IPS-18a (cell line): ENCODE data around the gene ANKRD10.
A peak's percentile ranks its signal among the peaks of the same experiment; 100 is the strongest.

Experiments used
- H3K27ac ChIP-seq: one replicate; pipeline ENCODE4 v1.5.1; 2013; ENCODE audit warnings: low read length
- H3K27me3 ChIP-seq: one replicate; pipeline ENCODE4 v1.6.1; 2013; ENCODE audit warnings: mild to moderate bottlenecking, low read length; ENCODE audit not compliant: control insufficient read depth, insufficient read depth
- H3K36me3 ChIP-seq: one replicate; pipeline ENCODE4 v1.6.1; 2013; ENCODE audit warnings: low read depth, low read length; ENCODE audit not compliant: control insufficient read depth
- H3K4me1 ChIP-seq: one replicate; pipeline ENCODE4 v1.6.1; 2013; ENCODE audit warnings: low read depth, low read length; ENCODE audit not compliant: control insufficient read depth
- H3K4me3 ChIP-seq: one replicate; pipeline ENCODE4 v1.5.1; 2013; ENCODE audit warnings: low read length
- H3K9ac ChIP-seq: one replicate; pipeline ENCODE4 v1.6.1; 2013; ENCODE audit warnings: mild to moderate bottlenecking, low read length, moderate library complexity
- H3K9me3 ChIP-seq: one replicate; pipeline ENCODE4 v1.6.1; 2013; ENCODE audit warnings: low read depth, low read length; ENCODE audit not compliant: control insufficient read depth

ANKRD10 gene

GRCh38 chr13:110880627-110881026 is 34.2 kb downstream of the ANKRD10 start:
- Histone ChIP-seq H3K36me3 (no peaks in the 10 kb centered on the region), H3K4me1 (peaks cover under 1% of the 10 kb centered on the region), H3K4me3 (no peak overlapping the region), H3K27me3 (no peaks in the 10 kb centered on the region), H3K27ac (no peak overlapping the region), H3K9ac (no peak overlapping the region), H3K9me3 (no peaks in the 10 kb centered on the region)

- no peaks in the 10 kb centered on the region for H3K9me3 ChIP-seq
- no peaks in the 10 kb centered on the region for H3K36me3 ChIP-seq
- H3K27me3 ChIP-seq, result no peaks in the 10 kb centered on the region
- no peak overlapping the region for H3K4me3 ChIP-seq
- H3K9ac ChIP-seq, result no peak overlapping the region
- peaks cover 6% of the 10 kb centered on the region for H3K4me1 ChIP-seq
- no peak overlapping the region for H3K27ac ChIP-seq
These were observed 35.4 kb downstream of the ANKRD10 start for GRCh38 chr13:110879482-110879881.

- Histone ChIP-seq H3K4me1 (peaks cover 6% of the 10 kb centered on the region), H3K9me3 (no peaks in the 10 kb centered on the region), H3K4me3 (no peak overlapping the region), H3K27me3 (no peaks in the 10 kb centered on the region), H3K36me3 (no peaks in the 10 kb centered on the region), H3K27ac (no peak overlapping the region), H3K9ac (no peak overlapping the region)
These were observed 37.1 kb downstream of the ANKRD10 start for GRCh38 chr13:110877737-110878258.

- Histone ChIP-seq H3K9ac (no peak overlapping the region), H3K27ac (no peak overlapping the region), H3K4me3 (no peak overlapping the region)
These were observed 38.3 kb downstream of the ANKRD10 start for GRCh38 chr13:110876609-110877008.

GRCh38 chr13:110875241-110875640 is 39.6 kb downstream of the ANKRD10 start:
- peaks cover 6% of the 10 kb centered on the region for H3K4me1 ChIP-seq
- H3K9ac ChIP-seq, result no peak overlapping the region
- no peak overlapping the region for H3K27ac ChIP-seq
- H3K9me3 ChIP-seq, result no peaks in the 10 kb centered on the region
- no peak overlapping the region for H3K4me3 ChIP-seq
- H3K36me3 ChIP-seq, result no peaks in the 10 kb centered on the region
- no peaks in the 10 kb centered on the region for H3K27me3 ChIP-seq

More at GRCh38 chr13:110876609-110877008, 38.3 kb downstream of the ANKRD10 start:
- Histone ChIP-seq H3K27me3 (no peaks in the 10 kb centered on the region), H3K36me3 (no peaks in the 10 kb centered on the region), H3K9me3 (no peaks in the 10 kb centered on the region), H3K4me1 (peaks cover 6% of the 10 kb centered on the region)

- Histone ChIP-seq H3K36me3 (no peaks in the 10 kb centered on the region), H3K9ac (no peak overlapping the region), H3K27ac (no peak overlapping the region), H3K9me3 (no peaks in the 10 kb centered on the region), H3K27me3 (no peaks in the 10 kb centered on the region), H3K4me1 (peaks cover 6% of the 10 kb centered on the region), H3K4me3 (peak overlapping the region; percentile 54)
These were observed 40.3 kb downstream of the ANKRD10 start for GRCh38 chr13:110874508-110874960.

- Histone ChIP-seq H3K27ac (no peak overlapping the region), H3K36me3 (no peaks in the 10 kb centered on the region), H3K27me3 (no peaks in the 10 kb centered on the region), H3K4me3 (peak overlapping the region; percentile 54), H3K9me3 (no peaks in the 10 kb centered on the region), H3K9ac (no peak overlapping the region), H3K4me1 (peaks cover 6% of the 10 kb centered on the region)
These were observed 41.0 kb downstream of the ANKRD10 start for GRCh38 chr13:110873639-110874507.

GRCh38 chr13:110872768-110873638 is 41.9 kb downstream of the ANKRD10 start:
- H3K9ac ChIP-seq, result no peak overlapping the region

GRCh38 chr13:110872034-110872767 is 42.7 kb downstream of the ANKRD10 start:
- no peak overlapping the region for H3K9ac ChIP-seq
- H3K4me3 ChIP-seq, result no peak overlapping the region
- no peaks in the 10 kb centered on the region for H3K36me3 ChIP-seq
- peaks cover 6% of the 10 kb centered on the region for H3K4me1 ChIP-seq
- no peak overlapping the region for H3K27ac ChIP-seq
- no peaks in the 10 kb centered on the region for H3K9me3 ChIP-seq
- no peaks in the 10 kb centered on the region for H3K27me3 ChIP-seq

More at GRCh38 chr13:110872768-110873638, 41.9 kb downstream of the ANKRD10 start:
- Histone ChIP-seq H3K27me3 (no peaks in the 10 kb centered on the region), H3K36me3 (no peaks in the 10 kb centered on the region), H3K9me3 (no peaks in the 10 kb centered on the region), H3K27ac (no peak overlapping the region), H3K4me3 (no peak overlapping the region), H3K4me1 (peaks cover 6% of the 10 kb centered on the region)

- Histone ChIP-seq H3K36me3 (no peaks in the 10 kb centered on the region), H3K27me3 (no peaks in the 10 kb centered on the region), H3K27ac (no peak overlapping the region), H3K9ac (no peak overlapping the region), H3K4me3 (no peak overlapping the region), H3K4me1 (peaks cover 4% of the 10 kb centered on the region), H3K9me3 (no peaks in the 10 kb centered on the region)
These were observed 44.8 kb downstream of the ANKRD10 start for GRCh38 chr13:110869805-110870706.
